Panc1 (cell line): ENCODE results near the gene GPR82.

Experiments used
- CTCF ChIP-seq: fragments of 450-650 bp; IDR thresholded peaks from 2 replicates; pipeline ENCODE4 v1.5.1; 2017; ENCODE audit warnings: mild to moderate bottlenecking
- SIN3A ChIP-seq: IDR thresholded peaks from 2 replicates; pipeline ENCODE4 v1.6.1; 2012; ENCODE audit warnings: low read depth, mild to moderate bottlenecking, low read length, moderate library complexity, borderline replicate concordance; ENCODE audit not compliant: insufficient read depth

GRCh38 chrX:41718481-41719235, 5.3 kb upstream of the GPR82 start:
- TF ChIP-seq SIN3A, result no peak
- no peak for TF ChIP-seq CTCF
